Renal pelvis (tissue), 4 donors: ENCODE measurements around the gene BTNL2. TPM values are rescaled to one million over a fixed set of nuclear protein-coding genes. Genes with fewer than 3 reads are reported as not detected.

Experiments
- DNase-seq: peaks from one replicate; pipeline ENCODE4 v3.0.0-alpha.2; 2013
- polyA plus RNA-seq, 3 donors: library from polyadenylated mRNA; unstranded; fragments of 120-200 nt; gene quantifications; one replicate each; pipeline ENCODE4 v1.2.1, GENCODE V29; 2013; ENCODE audit not compliant: insufficient read length in 3 of 3

BTNL2 gene
- polyA plus RNA-seq, 3 donors, result 1.4 to 3.9 (median 3.4) TPM

DNA sequence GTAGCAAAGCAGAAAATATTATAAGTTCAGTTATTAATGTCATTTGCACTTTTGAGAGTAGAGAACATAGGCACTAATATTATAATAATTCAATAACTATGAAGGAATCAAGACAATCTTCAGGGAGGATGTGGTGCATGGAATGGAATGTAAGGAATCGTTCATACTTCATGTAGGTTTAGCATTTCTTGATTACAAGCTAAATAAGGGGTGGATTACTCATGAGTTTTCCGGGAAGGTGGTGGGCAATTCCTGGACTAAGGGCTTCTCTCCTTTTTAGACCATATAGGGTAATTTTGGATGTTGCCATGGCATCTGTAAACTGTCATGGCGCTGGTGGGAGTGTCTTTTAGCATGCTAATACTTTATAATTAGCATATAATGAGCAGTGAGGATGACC lies 9.1 kb upstream of the BTNL2 start:
- no peak for DNase-seq

DNA sequence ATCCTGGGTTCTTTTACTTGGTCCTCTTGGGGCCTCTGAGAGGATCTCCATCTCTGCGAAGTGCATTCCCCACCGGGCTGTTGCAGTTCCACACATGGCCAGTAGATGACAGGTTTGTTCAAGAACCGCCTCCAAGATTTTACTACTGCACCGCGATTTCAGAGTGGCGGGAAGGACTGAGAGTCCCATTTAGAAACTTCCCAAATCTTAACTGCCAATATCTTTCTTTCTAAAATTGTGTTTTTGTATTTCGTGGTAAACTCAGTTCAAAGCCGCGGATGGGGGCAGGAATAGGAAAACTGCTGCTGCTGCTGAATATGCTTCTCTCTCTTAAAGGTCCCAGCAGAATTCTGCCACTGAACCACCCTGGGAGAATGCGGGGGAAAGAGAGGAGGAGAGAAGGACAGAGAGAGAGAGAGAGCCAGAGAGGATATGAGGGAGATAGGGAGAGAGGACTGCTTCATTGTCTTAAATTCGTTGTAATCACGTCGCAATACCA lies 8.6 kb upstream of the BTNL2 start:
- peak; percentile 73 for DNase-seq

GRCh38 chr6:32413427-32414047 lies 6.6 kb upstream of the BTNL2 start:
- peak; percentile 71 for DNase-seq

- DNase-seq, result no peak
Observed at GRCh38 chr6:32411566-32412327, 4.8 kb upstream of the BTNL2 start.

- no peak for DNase-seq
Observed at GRCh38 chr6:32410906-32411305, 3.9 kb upstream of the BTNL2 start.

GRCh38 chr6:32406197-32406596 lies 784 bp downstream of the BTNL2 start:
- DNase-seq, result no peak

DNA sequence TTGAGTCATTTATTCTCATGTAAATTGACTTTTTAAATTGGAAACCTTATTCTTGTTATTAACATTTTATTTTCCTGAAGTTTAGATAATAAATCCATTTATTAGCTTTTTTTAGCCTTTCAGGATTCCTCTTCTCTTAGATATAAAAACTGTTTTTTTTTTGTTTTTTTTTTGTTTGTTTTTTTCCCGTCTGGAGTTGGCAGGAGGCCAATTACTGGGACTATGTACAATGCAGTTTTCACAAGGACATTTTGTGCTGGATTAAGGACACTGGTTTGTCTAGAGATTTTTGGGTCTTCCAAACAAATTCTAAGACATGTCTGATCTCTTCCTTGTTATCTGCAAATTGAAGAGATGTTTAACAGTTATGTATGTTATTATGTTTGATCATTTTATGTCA lies 1.3 kb downstream of the BTNL2 start:
- DNase-seq, result no peak

DNA sequence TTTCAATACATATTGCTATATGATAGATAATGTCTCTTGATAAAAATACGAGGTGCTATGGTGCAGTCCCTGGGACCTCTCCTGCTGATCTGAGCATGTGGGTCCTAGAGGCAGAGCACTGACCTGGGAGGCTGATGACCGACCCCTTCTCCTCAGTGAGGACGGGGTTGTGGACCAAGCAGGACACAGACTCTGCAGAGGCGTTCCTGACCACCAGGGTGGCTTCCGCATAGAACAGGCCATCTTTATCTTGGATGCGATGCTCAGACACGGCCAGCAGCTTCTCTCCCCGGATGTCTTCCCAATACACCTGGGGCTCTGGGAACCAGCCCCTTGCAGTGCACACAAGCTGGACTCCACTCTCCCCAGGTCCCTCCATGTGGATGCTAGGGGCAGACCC lies 4.2 kb downstream of the BTNL2 start:
- no peak for DNase-seq

- no peak for DNase-seq
Observed at GRCh38 chr6:32401284-32401963, 5.6 kb downstream of the BTNL2 start.

- no peak for DNase-seq
Observed at GRCh38 chr6:32397252-32397920, 9.6 kb downstream of the BTNL2 start.

DNA sequence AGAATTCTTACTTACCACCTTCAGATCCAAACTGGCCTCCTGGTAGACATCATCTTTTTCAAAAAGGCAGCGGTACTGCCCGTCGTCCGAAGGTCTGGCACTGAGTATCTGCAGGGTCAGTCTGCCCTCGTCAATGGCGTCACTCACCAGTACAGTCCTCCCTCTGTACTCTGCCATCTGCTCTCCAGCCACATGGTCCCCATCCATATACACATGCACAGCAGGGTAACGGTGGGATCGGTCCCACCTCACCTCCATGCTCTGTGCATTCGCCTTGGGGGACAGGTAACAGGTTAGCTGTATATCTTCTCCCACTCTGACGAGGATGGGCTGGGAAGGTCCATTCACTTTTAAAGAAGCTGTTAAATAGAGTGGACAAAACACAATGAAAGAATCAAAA lies 11.0 kb downstream of the BTNL2 start:
- DNase-seq, result no peak

GRCh38 chr6:32393665-32394420 lies 13.1 kb downstream of the BTNL2 start:
- DNase-seq, result peak; percentile 73

DNA sequence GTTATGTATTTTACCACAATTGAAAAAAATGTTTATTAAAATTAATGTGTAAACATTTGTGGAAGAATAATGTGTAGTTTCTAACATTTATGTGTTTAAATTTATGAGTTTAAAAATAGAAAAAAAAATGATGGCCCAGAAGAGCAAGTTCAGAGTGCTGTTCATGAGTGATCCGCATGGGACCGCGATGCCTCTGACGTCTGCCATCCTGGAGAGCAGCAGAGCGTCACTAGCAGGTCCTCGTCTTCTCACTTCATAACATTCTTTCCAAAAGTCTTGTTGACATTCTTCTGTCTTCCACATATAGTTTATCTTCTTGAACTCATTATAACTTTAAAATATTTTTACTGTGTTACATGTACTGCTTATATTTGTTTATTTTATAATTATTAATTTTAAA lies 15.5 kb downstream of the BTNL2 start:
- no peak for DNase-seq

DNA sequence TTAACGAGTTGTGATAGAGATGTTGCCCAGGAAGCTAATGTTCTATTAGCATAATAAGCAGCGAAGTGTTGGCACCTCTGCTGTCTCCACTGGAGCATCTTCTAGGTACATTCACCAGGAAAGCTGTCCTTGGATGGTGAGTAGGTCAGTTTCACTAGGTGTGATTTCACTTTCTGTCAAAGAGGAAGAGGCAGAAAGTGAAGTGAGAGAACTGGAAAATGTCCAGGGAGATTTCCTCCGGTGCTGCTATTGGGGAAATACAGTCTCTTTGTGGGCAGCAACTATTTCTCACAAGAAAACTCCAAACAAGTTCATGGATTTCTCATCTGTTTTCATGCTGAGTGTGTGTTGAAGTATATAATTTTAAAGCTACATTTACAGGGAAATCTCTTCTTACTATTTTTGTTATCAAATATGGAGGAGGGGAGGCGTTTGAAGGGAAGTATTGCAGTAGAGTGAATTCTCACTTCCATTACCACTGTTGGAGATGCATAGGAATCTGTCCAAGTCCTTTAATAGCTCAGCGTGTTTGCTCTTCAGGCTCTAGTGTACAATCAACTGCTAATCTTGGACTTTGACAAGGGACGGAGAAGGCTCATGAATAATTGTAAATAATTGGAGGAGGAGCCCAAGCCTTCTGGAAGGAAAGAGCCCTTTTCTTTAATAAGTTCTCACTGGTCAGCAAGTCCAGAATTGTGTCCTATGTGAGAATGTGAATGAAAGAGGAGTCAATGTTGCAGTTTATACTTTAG lies 19.2 kb downstream of the BTNL2 start:
- DNase-seq, result no peak

GRCh38 chr6:32386040-32386439 lies 20.9 kb downstream of the BTNL2 start:
- no peak for DNase-seq

GRCh38 chr6:32382757-32383420 lies 24.1 kb downstream of the BTNL2 start:
- DNase-seq, result no peak

DNA sequence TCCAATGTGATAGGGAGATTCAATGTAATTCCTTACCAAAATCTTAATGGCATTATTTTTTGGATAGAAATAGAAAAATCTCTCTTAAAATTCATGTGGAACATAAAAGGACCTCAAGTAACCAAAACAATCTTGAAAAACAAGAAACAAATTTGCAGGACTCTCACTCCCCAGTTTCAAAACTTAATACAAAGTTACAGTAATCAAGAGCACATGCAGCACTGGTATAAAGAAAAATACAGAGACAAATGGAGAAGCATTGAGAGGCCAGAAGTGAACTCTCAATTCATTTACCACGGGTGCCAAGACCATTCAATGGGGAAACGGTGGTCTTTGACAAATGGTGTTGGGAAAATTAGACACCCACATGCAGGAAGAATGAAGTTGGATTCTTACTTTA lies 27.4 kb downstream of the BTNL2 start:
- DNase-seq, result no peak

- no peak for DNase-seq
Observed at GRCh38 chr6:32375739-32376529, 31.0 kb downstream of the BTNL2 start.

- DNase-seq, result no peak
Observed at GRCh38 chr6:32371803-32372202, 35.2 kb downstream of the BTNL2 start, which contains the start of gene TSBP1. TSBP1 (minus strand) TSS chr6:32371903; CDS start chr6:32371706, 197 bp downstream.
